Hindlimb muscle (tissue), 1 donor: ENCODE results near the gene HOXA5. TPM values are rescaled to one million over a fixed set of nuclear protein-coding genes. Genes with fewer than 3 reads are reported as not detected.

ENCODE experiments used
- DNase-seq: peaks from one replicate; pipeline ENCODE4 v3.0.0-alpha.2; 2013
- polyA plus RNA-seq: library from polyadenylated mRNA; unstranded; fragments of 120-200 nt; gene quantifications from one replicate; pipeline ENCODE4 v1.2.1, GENCODE V29; 2013; ENCODE audit not compliant: insufficient read length

HOXA5 gene
- polyA plus RNA-seq = 7.0 TPM

- DNase-seq = no peak
Observed at GRCh38 chr7:27143023-27143949, at the start of gene HOXA5. Gene HOXA5 (minus strand): TSS chr7:27143681. CDS start chr7:27143607, 74 bp downstream.

- DNase-seq = no peak
Observed at GRCh38 chr7:27192546-27193334, 49.3 kb upstream of the HOXA5 start.

- DNase-seq = no peak
Observed at GRCh38 chr7:27191833-27192545, 48.5 kb upstream of the HOXA5 start.

GRCh38 chr7:27191161-27191731, 47.8 kb upstream of the HOXA5 start:
- no peak for DNase-seq

GRCh38 chr7:27189997-27190748, 46.7 kb upstream of the HOXA5 start:
- DNase-seq = no peak

GRCh38 chr7:27189295-27189996, 46.0 kb upstream of the HOXA5 start:
- DNase-seq = no peak

GRCh38 chr7:27188386-27189294, 45.2 kb upstream of the HOXA5 start:
- DNase-seq = no peak

- DNase-seq = no peak
Observed at GRCh38 chr7:27187475-27188385, 44.2 kb upstream of the HOXA5 start.

- DNase-seq = no peak
Observed at GRCh38 chr7:27186668-27187474, 43.4 kb upstream of the HOXA5 start.

- no peak for DNase-seq
Observed at GRCh38 chr7:27185854-27186667, 42.6 kb upstream of the HOXA5 start.

GRCh38 chr7:27185013-27185853, 41.8 kb upstream of the HOXA5 start, which contains the start of gene HOXA11:
Gene HOXA11 (minus strand): TSS chr7:27185232. CDS start chr7:27185144, 88 bp downstream.
- DNase-seq = no peak

GRCh38 chr7:27184337-27185012, 41.0 kb upstream of the HOXA5 start:
- DNase-seq = no peak

- DNase-seq = no peak
Observed at GRCh38 chr7:27183682-27184336, 40.3 kb upstream of the HOXA5 start.

GRCh38 chr7:27182861-27183681, 39.6 kb upstream of the HOXA5 start:
- DNase-seq = no peak
